ENCODE results near the gene PPP1R27. TPM values are rescaled to one million over a fixed set of nuclear protein-coding genes. Genes with fewer than 3 reads are reported as not detected.

The PPP1R27 gene
- polyA plus RNA-seq, 3 donors: 0.22 to 1.5 (median 0.33) TPM

DNA sequence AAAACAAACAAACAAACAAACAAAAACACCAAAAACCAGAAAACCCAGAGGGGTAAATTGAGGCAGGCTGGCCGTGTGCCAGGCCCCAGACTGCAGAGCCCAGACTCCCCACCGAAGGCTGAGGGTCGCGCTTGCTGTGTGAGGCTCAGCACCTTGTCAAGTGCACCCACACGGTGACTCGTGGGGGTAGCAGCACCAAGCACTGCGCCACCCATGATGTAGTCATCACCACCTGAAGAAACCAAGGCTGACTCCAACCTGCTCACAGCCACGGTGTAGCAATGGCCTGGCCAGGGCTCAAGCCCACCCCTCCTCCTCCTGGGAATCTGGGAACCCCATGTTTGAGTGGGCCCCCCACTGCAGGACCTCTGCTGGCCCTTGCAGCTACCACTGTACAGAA, 13.7 kb downstream of the PPP1R27 start:
- H3K9ac ChIP-seq (ENCODE audit: insufficient read depth, low read length, poor library complexity, severe bottlenecking): no peak overlapping the region
- H3K79me2 ChIP-seq (ENCODE audit: insufficient read depth, low read length): peaks cover 3% of the 10 kb centered on the region
- peaks cover 11 to 14% of the 10 kb centered on the region in 2 donors for H3K36me3 ChIP-seq (replicated peaks in 1 of 2; ENCODE audit: control insufficient read depth in 1 of 2, insufficient read depth in 2 of 2, low read length in 2 of 2)
- TF ChIP-seq, protein P1, sequence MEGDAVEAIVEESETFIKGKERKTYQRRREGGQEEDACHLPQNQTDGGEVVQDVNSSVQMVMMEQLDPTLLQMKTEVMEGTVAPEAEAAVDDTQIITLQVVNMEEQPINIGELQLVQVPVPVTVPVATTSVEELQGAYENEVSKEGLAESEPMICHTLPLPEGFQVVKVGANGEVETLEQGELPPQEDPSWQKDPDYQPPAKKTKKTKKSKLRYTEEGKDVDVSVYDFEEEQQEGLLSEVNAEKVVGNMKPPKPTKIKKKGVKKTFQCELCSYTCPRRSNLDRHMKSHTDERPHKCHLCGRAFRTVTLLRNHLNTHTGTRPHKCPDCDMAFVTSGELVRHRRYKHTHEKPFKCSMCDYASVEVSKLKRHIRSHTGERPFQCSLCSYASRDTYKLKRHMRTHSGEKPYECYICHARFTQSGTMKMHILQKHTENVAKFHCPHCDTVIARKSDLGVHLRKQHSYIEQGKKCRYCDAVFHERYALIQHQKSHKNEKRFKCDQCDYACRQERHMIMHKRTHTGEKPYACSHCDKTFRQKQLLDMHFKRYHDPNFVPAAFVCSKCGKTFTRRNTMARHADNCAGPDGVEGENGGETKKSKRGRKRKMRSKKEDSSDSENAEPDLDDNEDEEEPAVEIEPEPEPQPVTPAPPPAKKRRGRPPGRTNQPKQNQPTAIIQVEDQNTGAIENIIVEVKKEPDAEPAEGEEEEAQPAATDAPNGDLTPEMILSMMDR (IDR thresholded peaks at IDR 0.05): no peak
- no peak for DNase-seq
- H3K4me2 ChIP-seq (replicated peaks; ENCODE audit: extremely low read depth, low read length, poor library complexity, severe bottlenecking): no peak overlapping the region
- peaks cover 10 to 17% of the 10 kb centered on the region in 2 donors for H3K36me3 Mint-ChIP-seq
- H3K4me1 ChIP-seq (ENCODE audit: control insufficient read depth in 1 of 2, insufficient read depth in 2 of 2, low read length in 2 of 2): peaks cover 4 to 10% of the 10 kb centered on the region in 2 donors
- peaks cover 0 to 17% (median 9%) of the 10 kb centered on the region in 3 donors for H3K27me3 Mint-ChIP-seq (ENCODE audit: low read depth in 3 of 3)
- H3K4me3 Mint-ChIP-seq: no peak overlapping the region
- peaks cover 12% of the 10 kb centered on the region for H4K20me1 ChIP-seq (ENCODE audit: insufficient read depth, low read length)
- peaks cover 0 to 4% of the 10 kb centered on the region in 2 donors for H3K27me3 ChIP-seq (ENCODE audit: control insufficient read depth in 2 of 2, insufficient read depth in 2 of 2, low read length in 2 of 2)
- no peaks in the 10 kb centered on the region for H3K9me3 ChIP-seq (replicated peaks in 1 of 2; ENCODE audit: control insufficient read depth in 1 of 2, insufficient read depth in 1 of 2, low read length in 2 of 2)
- no peak overlapping the region for H3K27ac ChIP-seq (ENCODE audit: low read depth in 1 of 2, low read length in 2 of 2)
- H3K4me1 Mint-ChIP-seq: peaks cover 8% of the 10 kb centered on the region
- H3K27ac Mint-ChIP-seq: no peak overlapping the region
- H3K9me3 Mint-ChIP-seq: no peaks in the 10 kb centered on the region
- 95% methylated on average over 6 of the region's 8 CpGs for WGBS (ENCODE audit: insufficient coverage)
- intact Hi-C loops (cut with micrococcal nuclease): loop anchor here in 1 of 2 donors (5.0 kb wide), 1 partner anchor 36 kb away; no protein-coding TSS in a partner anchor
- H2AFZ ChIP-seq (ENCODE audit: insufficient read depth, low read depth, low read length, poor library complexity, severe bottlenecking): no peak overlapping the region
- H3K4me3 ChIP-seq (replicated peaks in 1 of 3; ENCODE audit: low read depth in 2 of 3, low read length in 3 of 3): no peak overlapping the region

DNA sequence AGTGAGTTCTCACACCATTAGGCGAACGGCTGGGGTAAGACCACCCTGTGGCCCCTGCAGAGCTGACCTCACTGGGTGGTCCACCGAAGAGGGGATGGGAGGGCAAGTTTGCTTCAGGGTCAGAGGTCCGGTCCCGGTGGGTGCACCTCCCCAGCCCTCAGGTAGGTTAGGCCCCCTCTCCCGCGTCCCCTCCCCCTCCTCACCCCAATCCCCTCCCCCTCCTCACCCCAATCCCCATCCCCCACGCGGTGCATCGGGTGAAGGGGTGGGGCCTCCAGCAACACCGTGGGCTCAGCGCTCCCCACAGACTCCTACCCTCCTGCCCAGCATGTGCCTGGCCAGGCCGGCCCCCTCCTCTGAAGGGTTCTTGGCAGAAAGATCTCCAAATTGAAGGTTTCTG, 15.1 kb downstream of the PPP1R27 start:
- H3K27me3 Mint-ChIP-seq (ENCODE audit: low read depth in 3 of 3): peaks cover 0 to 20% (median 9%) of the 10 kb centered on the region in 3 donors
- peaks cover 0 to 4% of the 10 kb centered on the region in 2 donors for H3K27me3 ChIP-seq (ENCODE audit: control insufficient read depth in 2 of 2, insufficient read depth in 2 of 2, low read length in 2 of 2)
- no peaks in the 10 kb centered on the region for H3K79me2 ChIP-seq (ENCODE audit: insufficient read depth, low read length)
- no peak overlapping the region for H3K27ac ChIP-seq (ENCODE audit: low read depth in 1 of 2, low read length in 2 of 2)
- H3K4me3 ChIP-seq (replicated peaks in 1 of 3; ENCODE audit: low read depth in 2 of 3, low read length in 3 of 3): no peak overlapping the region
- DNase-seq: no peak
- H3K36me3 ChIP-seq (replicated peaks in 1 of 2; ENCODE audit: control insufficient read depth in 1 of 2, insufficient read depth in 2 of 2, low read length in 2 of 2): peaks cover 11 to 14% of the 10 kb centered on the region in 2 donors
- no peak overlapping the region for H3K27ac Mint-ChIP-seq
- TF ChIP-seq, protein P1 (IDR thresholded peaks at IDR 0.05): no peak
- peaks cover 4 to 10% of the 10 kb centered on the region in 2 donors for H3K4me1 ChIP-seq (ENCODE audit: control insufficient read depth in 1 of 2, insufficient read depth in 2 of 2, low read length in 2 of 2)
- intact Hi-C loops (cut with micrococcal nuclease): loop anchor here in 1 of 2 donors (5.0 kb wide), 1 partner anchor 38 kb away; no protein-coding TSS in a partner anchor
- peaks cover 9 to 14% of the 10 kb centered on the region in 2 donors for H3K36me3 Mint-ChIP-seq
- H4K20me1 ChIP-seq (ENCODE audit: insufficient read depth, low read length): peaks cover 4% of the 10 kb centered on the region
- H2AFZ ChIP-seq (ENCODE audit: insufficient read depth, low read depth, low read length, poor library complexity, severe bottlenecking): no peak overlapping the region
- 63% methylated on average over 2 of the region's 13 CpGs for WGBS (ENCODE audit: insufficient coverage)
- H3K4me2 ChIP-seq (replicated peaks; ENCODE audit: extremely low read depth, low read length, poor library complexity, severe bottlenecking): no peak overlapping the region
- no peak overlapping the region for H3K9ac ChIP-seq (ENCODE audit: insufficient read depth, low read length, poor library complexity, severe bottlenecking)
- H3K9me3 Mint-ChIP-seq: no peaks in the 10 kb centered on the region
- H3K4me1 Mint-ChIP-seq: peaks cover 8% of the 10 kb centered on the region
- H3K9me3 ChIP-seq (replicated peaks in 1 of 2; ENCODE audit: control insufficient read depth in 1 of 2, insufficient read depth in 1 of 2, low read length in 2 of 2): no peaks in the 10 kb centered on the region
- no peak overlapping the region for H3K4me3 Mint-ChIP-seq
